Right renal cortex interstitium (tissue), 3 donors: ENCODE data around the gene PCDHGA12. TPM values are rescaled to one million over a fixed set of nuclear protein-coding genes. Genes with fewer than 3 reads are reported as not detected.

Experiments used
- DNase-seq, 3 donors: peaks; one replicate each; pipeline ENCODE4 v3.0.0-alpha.2; 2013; ENCODE audit warnings: low read depth in 3 of 3, low spot score in 2 of 3
- polyA plus RNA-seq, 3 donors: library from polyadenylated mRNA; unstranded; fragments of 120-200 nt; gene quantifications; one replicate each; pipeline ENCODE4 v1.2.1, GENCODE V29; 2013; ENCODE audit not compliant: insufficient read length in 3 of 3

PCDHGA12 gene
- polyA plus RNA-seq, 3 donors: 0.94 to 1.4 (median 1.3) TPM

DNA sequence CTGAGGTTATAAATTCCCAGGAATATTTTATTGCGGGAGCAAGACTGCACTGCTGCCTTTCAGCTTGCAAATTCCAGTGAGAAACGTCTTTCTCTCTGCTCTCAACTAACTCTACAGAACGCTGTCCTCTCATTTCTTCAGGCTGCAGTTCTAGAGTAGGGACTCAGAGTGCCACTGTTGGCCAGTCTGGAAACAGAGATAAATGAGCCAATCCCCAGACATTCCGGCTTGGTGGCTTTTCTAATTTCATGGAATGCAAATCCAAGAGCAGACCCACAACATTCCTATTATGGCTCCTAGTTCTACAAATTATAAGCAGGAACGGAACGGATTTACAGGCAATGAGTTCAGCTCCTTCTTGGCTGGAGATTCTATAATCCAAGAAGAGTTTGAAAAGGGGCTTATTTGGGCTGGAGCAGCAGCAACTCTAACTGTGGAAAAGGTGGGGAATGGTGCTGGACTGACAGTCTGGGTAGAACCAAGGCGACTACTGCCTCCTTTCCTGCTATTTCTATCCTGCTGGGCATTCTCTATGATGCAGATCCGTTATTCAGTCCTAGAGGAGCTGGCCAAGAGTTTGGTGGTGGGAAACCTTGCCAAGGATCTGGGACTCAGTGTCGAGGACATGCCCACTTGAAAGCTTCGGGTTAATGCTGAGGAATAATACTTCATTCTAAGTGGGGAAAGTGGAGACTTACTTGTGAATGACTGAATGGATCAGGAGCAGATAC lies 9.3 kb downstream of the PCDHGA12 start:
- DNase-seq: no peak

DNA sequence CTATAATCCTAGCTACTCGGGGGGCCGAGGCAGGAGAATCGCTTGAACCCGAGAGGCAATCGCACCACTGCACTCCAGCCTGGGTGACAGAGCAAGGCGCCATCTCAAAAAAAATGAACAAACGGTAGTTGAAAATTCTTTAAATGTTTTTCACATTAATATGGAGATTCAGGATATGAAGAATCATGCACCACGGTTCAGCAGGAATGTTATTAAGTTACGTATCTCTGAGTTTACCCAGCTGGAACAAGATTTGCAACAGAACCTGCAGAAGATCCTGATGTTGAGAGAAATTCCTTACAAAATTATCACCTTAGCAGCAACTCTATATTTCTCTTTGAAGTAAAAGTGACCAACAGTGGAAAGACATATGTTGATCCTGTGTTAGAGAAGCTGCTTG lies 10.0 kb downstream of the PCDHGA12 start:
- DNase-seq: no peak

DNA sequence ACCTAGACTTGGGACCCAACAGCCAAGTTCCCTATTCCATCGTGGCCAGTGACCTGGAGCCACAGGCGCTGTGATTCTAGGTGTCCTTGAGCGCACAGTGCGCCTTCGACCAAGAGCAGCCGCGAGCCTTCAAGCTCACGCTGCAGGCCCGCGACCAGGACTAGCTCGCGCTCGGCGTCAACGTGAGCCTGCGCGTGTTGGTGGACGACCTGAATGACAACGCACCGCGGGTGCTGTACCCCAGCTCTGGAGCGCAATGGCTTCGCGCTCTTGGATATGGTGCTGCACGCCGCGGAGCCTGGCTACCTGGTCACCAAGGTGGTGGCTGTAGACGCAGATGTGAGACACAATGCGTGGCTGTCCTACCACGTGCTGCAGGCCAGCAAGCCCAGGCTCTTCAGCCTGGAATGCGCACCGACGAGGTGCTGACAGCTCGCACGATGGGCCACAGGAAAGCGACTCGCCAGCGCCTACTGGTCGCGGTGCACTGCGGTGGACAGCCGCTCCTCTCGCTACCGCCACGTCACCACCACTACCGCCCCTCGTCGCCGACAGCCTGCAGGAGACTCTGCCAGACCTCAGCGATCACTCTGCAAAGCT lies 11.4 kb downstream of the PCDHGA12 start:
- no peak for DNase-seq

DNA sequence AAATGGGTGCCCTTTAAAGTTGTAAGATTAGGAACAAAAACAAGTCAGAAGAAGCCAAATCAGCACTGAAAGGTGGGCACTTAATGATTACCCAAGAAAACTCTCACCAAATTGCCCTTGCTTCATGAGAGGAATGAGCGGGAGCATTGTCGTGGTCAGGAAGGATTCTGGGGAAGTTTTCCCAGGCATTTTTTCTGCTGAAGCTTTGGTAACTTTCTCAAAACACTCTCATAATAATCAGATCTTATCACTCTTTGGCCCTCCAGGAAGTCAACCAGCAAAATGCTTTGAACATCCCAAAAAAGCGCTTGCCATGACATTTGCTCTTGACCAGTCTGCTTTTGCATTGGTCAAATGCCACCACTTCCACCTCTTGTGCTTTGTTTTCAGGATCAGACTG lies 35.0 kb downstream of the PCDHGA12 start:
- no peak for DNase-seq

DNA sequence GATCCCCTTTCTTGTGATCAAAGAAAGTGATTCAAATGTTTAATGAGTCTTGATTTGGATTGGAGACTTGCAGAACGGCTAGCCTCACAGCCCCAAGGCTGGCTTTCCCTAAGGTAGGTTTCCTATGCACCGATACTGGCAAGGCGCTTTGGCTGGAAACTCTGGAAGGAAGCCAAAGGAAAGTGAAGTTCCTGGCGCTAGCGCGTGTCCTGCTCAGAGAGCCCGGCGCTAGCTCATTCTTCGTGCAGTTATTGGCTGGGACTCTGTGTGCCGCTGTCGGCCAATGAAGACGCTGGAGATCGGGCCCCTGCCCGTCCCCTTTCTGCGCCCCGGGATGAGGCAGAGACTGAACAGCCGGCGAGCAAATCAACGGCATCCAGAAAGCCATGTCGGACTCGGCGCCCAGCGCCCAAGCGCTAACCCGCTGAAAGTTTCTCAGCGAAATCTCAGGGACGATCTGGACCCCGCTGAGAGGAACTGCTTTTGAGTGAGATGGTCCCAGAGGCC lies 45.4 kb downstream of the PCDHGA12 start, which contains the start of gene PCDHGC3:
Gene PCDHGC3 (plus strand): TSS at position 342 of the 507 bp plus-strand sequence. CDS start 151 bp downstream, at position 493.
- peak; percentile 84 to 91 (median 84) for DNase-seq

DNA sequence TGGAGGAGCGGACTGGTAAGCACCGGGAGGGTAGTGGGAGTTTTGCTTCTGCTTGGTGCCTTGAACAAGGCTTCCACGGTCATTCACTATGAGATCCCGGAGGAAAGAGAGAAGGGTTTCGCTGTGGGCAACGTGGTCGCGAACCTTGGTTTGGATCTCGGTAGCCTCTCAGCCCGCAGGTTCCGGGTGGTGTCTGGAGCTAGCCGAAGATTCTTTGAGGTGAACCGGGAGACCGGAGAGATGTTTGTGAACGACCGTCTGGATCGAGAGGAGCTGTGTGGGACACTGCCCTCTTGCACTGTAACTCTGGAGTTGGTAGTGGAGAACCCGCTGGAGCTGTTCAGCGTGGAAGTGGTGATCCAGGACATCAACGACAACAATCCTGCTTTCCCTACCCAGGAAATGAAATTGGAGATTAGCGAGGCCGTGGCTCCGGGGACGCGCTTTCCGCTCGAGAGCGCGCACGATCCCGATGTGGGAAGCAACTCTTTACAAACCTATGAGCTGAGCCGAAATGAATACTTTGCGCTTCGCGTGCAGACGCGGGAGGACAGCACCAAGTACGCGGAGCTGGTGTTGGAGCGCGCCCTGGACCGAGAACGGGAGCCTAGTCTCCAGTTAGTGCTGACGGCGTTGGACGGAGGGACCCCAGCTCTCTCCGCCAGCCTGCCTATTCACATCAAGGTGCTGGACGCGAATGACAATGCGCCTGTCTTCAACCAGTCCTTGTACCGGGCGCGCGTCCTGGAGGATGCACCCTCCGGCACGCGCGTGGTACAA lies 46.0 kb downstream of the PCDHGA12 start:
- no peak for DNase-seq

DNA sequence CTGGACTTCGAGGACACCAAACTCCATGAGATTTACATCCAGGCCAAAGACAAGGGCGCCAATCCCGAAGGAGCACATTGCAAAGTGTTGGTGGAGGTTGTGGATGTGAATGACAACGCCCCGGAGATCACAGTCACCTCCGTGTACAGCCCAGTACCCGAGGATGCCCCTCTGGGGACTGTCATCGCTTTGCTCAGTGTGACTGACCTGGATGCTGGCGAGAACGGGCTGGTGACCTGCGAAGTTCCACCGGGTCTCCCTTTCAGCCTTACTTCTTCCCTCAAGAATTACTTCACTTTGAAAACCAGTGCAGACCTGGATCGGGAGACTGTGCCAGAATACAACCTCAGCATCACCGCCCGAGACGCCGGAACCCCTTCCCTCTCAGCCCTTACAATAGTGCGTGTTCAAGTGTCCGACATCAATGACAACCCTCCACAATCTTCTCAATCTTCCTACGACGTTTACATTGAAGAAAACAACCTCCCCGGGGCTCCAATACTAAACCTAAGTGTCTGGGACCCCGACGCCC lies 46.8 kb downstream of the PCDHGA12 start:
- DNase-seq: no peak

DNA sequence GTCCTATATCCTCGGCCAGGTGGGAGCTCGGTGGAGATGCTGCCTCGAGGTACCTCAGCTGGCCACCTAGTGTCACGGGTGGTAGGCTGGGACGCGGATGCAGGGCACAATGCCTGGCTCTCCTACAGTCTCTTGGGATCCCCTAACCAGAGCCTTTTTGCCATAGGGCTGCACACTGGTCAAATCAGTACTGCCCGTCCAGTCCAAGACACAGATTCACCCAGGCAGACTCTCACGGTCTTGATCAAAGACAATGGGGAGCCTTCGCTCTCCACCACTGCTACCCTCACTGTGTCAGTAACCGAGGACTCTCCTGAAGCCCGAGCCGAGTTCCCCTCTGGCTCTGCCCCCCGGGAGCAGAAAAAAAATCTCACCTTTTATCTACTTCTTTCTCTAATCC lies 47.5 kb downstream of the PCDHGA12 start:
- DNase-seq: no peak

DNA sequence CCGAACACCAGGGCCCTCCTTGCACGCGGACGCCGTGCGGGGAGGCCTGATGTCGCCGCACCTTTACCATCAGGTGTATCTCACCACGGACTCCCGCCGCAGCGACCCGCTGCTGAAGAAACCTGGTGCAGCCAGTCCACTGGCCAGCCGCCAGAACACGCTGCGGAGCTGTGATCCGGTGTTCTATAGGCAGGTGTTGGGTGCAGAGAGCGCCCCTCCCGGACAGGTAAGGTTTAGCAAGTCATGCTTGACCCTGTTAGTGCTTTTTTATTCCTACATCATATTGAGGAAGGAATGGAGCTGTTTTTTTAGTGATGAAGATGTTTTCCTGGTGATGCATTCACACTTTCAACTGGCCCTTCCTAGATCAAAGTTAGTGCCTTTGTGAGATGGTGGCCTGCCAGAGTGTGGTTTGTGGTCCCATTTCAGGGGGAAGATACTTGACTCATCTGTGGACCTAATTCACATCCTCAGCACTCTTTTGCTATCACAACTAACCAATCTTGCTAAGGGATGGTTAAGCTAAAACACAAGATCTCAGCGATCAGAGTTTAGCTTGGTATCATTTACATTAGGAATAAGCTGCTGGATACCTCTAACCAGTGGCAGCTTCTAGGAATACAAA lies 48.1 kb downstream of the PCDHGA12 start:
- DNase-seq: no peak

DNA sequence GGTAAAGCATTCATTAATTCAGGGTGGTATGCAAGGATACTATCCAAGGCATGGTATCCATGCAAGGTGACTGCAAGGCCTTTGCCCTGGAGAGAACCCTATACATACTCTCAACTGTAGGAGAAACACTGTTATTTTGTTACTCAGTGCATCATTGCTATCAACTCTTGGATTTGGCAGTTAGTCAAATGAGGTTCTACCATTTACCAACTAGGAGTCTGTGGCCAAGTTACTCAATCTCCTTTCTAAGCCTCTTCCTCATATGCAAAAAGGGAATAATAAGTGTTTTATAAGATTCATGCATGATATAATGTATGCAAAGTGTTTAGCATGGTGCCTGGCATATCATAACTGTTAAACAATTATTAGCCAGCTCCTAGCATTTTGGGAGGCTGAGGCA lies 49.5 kb downstream of the PCDHGA12 start:
- no peak for DNase-seq

Other genes with a start within 250 kb of the PCDHGA12 start
- gene PCDHB16, start 248.1 kb upstream of the PCDHGA12 start, polyA plus RNA-seq: 1 to 10 TPM; 3.6 to 7.2 (median 5.0) TPM
- gene PCDHB9, start 243.3 kb upstream of the PCDHGA12 start, polyA plus RNA-seq: 1 to 10 TPM; 4.3 to 5.0 (median 4.9) TPM
- gene PCDHB10, start 238.2 kb upstream of the PCDHGA12 start, polyA plus RNA-seq: 1 to 10 TPM; 5.6 to 9.2 (median 7.9) TPM
- gene PCDHB11, start 230.9 kb upstream of the PCDHGA12 start, polyA plus RNA-seq: 1 to 10 TPM; 4.3 to 6.0 (median 5.6) TPM
- 1 to 10 TPM; 4.7 to 5.8 (median 4.8) TPM for gene PCDHB12, start 221.8 kb upstream of the PCDHGA12 start, polyA plus RNA-seq
- 1 to 10 TPM; 5.4 to 6.3 (median 5.6) TPM for gene PCDHB13, start 216.6 kb upstream of the PCDHGA12 start, polyA plus RNA-seq
- 10 to 100 TPM in 1 of 3 donors, 1 to 10 TPM in 2; 7.2 to 10.5 (median 8.5) TPM for gene PCDHB14, start 207.2 kb upstream of the PCDHGA12 start, polyA plus RNA-seq
- gene PCDHB15, start 185.1 kb upstream of the PCDHGA12 start, polyA plus RNA-seq: 10 to 100 TPM; 11.3 to 17.3 (median 15.4) TPM
- not detected for gene SLC25A2, start 126.5 kb upstream of the PCDHGA12 start, polyA plus RNA-seq
- gene TAF7, start 109.7 kb upstream of the PCDHGA12 start, polyA plus RNA-seq: 100 to 1,000 TPM; 178 to 194 (median 190) TPM
- gene PCDHGA1, start 100.0 kb upstream of the PCDHGA12 start, polyA plus RNA-seq: 1 to 10 TPM in 1 of 3 donors, under 1 TPM in 2; 0.78 to 1.2 (median 0.92) TPM
- 1 to 10 TPM; 6.0 to 7.0 (median 6.8) TPM for gene PCDHGA2, start 91.7 kb upstream of the PCDHGA12 start, polyA plus RNA-seq
- gene PCDHGA3, start 86.7 kb upstream of the PCDHGA12 start, polyA plus RNA-seq: 1 to 10 TPM; 2.4 to 4.3 (median 3.1) TPM
- 1 to 10 TPM; 1.3 to 2.1 (median 1.9) TPM for gene PCDHGB1, start 80.4 kb upstream of the PCDHGA12 start, polyA plus RNA-seq
- gene PCDHGA4, start 75.5 kb upstream of the PCDHGA12 start, polyA plus RNA-seq: 1 to 10 TPM; 2.2 to 3.2 (median 2.2) TPM
- gene PCDHGB2, start 70.5 kb upstream of the PCDHGA12 start, polyA plus RNA-seq: 1 to 10 TPM; 3.2 to 3.9 (median 3.9) TPM
- gene PCDHGA5, start 66.3 kb upstream of the PCDHGA12 start, polyA plus RNA-seq: 1 to 10 TPM; 2.2 to 2.8 (median 2.4) TPM
- 1 to 10 TPM; 1.4 to 2.6 (median 1.7) TPM for gene PCDHGB3, start 60.3 kb upstream of the PCDHGA12 start, polyA plus RNA-seq
- gene PCDHGA6, start 56.6 kb upstream of the PCDHGA12 start, polyA plus RNA-seq: 1 to 10 TPM; 4.2 to 7.8 (median 5.8) TPM
- gene PCDHGA7, start 47.8 kb upstream of the PCDHGA12 start, polyA plus RNA-seq: 1 to 10 TPM; 1.6 to 2.3 (median 2.2) TPM
- 1 to 10 TPM; 5.3 to 6.0 (median 5.5) TPM for gene PCDHGB4, start 42.8 kb upstream of the PCDHGA12 start, polyA plus RNA-seq
- under 1 TPM; 0.29 to 0.40 (median 0.30) TPM for gene PCDHGA8, start 37.9 kb upstream of the PCDHGA12 start, polyA plus RNA-seq
- 1 to 10 TPM; 7.8 to 9.7 (median 8.3) TPM for gene PCDHGB5, start 32.6 kb upstream of the PCDHGA12 start, polyA plus RNA-seq
- 1 to 10 TPM; 4.9 to 6.0 (median 5.3) TPM for gene PCDHGA9, start 27.7 kb upstream of the PCDHGA12 start, polyA plus RNA-seq
- gene PCDHGB6, start 22.5 kb upstream of the PCDHGA12 start, polyA plus RNA-seq: 1 to 10 TPM; 6.6 to 8.2 (median 6.8) TPM
- 1 to 10 TPM; 3.1 to 3.5 (median 3.2) TPM for gene PCDHGA10, start 17.5 kb upstream of the PCDHGA12 start, polyA plus RNA-seq
- gene PCDHGB7, start 12.8 kb upstream of the PCDHGA12 start, polyA plus RNA-seq: 10 to 100 TPM; 12.4 to 16.9 (median 14.0) TPM
- 1 to 10 TPM; 4.4 to 4.7 (median 4.7) TPM for gene PCDHGA11, start 9.5 kb upstream of the PCDHGA12 start, polyA plus RNA-seq
- 100 to 1,000 TPM; 103 to 113 (median 107) TPM for gene PCDHGC3, start 45.5 kb downstream of the PCDHGA12 start, polyA plus RNA-seq
- gene PCDHGC4, start 54.5 kb downstream of the PCDHGA12 start, polyA plus RNA-seq: 1 to 10 TPM; 2.4 to 2.9 (median 2.9) TPM
- gene PCDHGC5, start 58.6 kb downstream of the PCDHGA12 start, polyA plus RNA-seq: under 1 TPM; 0.27 to 0.32 (median 0.29) TPM
- 10 to 100 TPM; 74.8 to 81.9 (median 79.7) TPM for gene DIAPH1, start 188.5 kb downstream of the PCDHGA12 start, polyA plus RNA-seq
- gene HDAC3, start 206.3 kb downstream of the PCDHGA12 start, polyA plus RNA-seq: 100 to 1,000 TPM in 1 of 3 donors, 10 to 100 TPM in 2; 95.4 to 100 (median 96.6) TPM
- 1 to 10 TPM in 1 of 3 donors, under 1 TPM in 2; 0.64 to 1.1 (median 0.78) TPM for gene RELL2, start 206.5 kb downstream of the PCDHGA12 start, polyA plus RNA-seq
- 10 to 100 TPM; 10.1 to 12.2 (median 11.6) TPM for gene FCHSD1, start 220.9 kb downstream of the PCDHGA12 start, polyA plus RNA-seq